Effector CD4-positive, alpha-beta T cell (primary cell): Measurements from ENCODE around the gene KRTAP9-2.
"Not testable (repeated sequence)": the region's sequence is repeated elsewhere in the genome, so short reads cannot be mapped to it uniquely, and the experiment has no call there.

Source experiments
- DNase-seq: peaks from one replicate; pipeline ENCODE4 v3.0.0-alpha.2; 2020

KRTAP9-2 gene

GRCh38 chr17:41237116-41237515 is 10.7 kb downstream of the KRTAP9-2 start:
- DNase-seq, result not testable (repeated sequence)

- not testable (repeated sequence) for DNase-seq
Observed at GRCh38 chr17:41237949-41238437, 11.5 kb downstream of the KRTAP9-2 start, which contains the start of gene KRTAP9-8. KRTAP9-8 (plus strand) TSS chr17:41237999; CDS start chr17:41238052, 53 bp downstream.

- not testable (repeated sequence) for DNase-seq
Observed at GRCh38 chr17:41246995-41247787, 20.7 kb downstream of the KRTAP9-2 start.

DNA sequence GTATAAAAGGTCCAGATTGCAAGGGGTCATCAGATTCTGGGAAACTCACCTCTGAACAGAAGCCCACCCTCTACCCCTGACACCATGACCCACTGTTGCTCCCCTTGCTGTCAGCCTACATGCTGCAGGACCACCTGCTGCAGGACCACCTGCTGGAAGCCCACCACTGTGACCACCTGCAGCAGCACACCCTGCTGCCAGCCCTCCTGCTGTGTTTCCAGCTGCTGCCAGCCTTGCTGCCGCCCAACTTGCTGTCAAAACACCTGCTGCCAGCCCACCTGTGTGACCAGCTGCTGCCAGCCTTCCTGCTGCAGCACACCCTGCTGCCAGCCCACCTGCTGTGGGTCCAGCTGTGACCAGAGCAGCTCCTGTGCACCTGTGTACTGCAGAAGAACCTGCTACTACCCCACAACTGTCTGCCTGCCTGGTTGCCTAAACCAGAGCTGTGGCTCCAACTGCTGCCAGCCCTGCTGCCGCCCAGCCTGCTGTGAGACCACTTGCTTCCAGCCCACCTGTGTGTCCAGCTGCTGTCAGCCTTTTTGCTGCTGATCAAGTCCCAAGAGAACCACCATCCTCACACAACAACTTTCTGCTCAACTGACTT is 23.3 kb downstream of the KRTAP9-2 start, which contains the start of gene KRTAP9-4:
TSS of gene KRTAP9-4 (plus strand) at position 51 of the 604 bp plus-strand sequence. CDS start at position 85, 34 bp downstream.
- not testable (repeated sequence) for DNase-seq

- no peak for DNase-seq
Observed at GRCh38 chr17:41251261-41251660, 24.8 kb downstream of the KRTAP9-2 start.

DNA sequence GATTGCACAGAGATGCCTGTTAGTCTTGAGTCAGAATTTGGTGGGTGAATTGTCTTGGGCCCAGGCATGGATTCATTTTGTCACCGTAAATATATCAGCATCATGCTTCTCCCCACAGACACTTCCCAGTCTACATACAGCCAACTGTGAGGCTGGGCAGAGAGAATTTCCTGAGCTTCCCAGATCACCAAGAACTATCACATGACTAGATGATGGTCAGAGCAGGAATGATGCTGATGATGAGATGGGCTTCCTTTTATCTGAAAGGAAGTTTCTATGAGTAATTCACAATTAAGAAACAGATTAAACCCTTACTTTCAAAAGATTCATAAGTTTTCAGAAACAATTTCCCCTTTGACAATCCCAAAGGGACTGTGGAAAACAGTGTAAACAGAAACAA is 28.4 kb downstream of the KRTAP9-2 start:
- no peak for DNase-seq

DNA sequence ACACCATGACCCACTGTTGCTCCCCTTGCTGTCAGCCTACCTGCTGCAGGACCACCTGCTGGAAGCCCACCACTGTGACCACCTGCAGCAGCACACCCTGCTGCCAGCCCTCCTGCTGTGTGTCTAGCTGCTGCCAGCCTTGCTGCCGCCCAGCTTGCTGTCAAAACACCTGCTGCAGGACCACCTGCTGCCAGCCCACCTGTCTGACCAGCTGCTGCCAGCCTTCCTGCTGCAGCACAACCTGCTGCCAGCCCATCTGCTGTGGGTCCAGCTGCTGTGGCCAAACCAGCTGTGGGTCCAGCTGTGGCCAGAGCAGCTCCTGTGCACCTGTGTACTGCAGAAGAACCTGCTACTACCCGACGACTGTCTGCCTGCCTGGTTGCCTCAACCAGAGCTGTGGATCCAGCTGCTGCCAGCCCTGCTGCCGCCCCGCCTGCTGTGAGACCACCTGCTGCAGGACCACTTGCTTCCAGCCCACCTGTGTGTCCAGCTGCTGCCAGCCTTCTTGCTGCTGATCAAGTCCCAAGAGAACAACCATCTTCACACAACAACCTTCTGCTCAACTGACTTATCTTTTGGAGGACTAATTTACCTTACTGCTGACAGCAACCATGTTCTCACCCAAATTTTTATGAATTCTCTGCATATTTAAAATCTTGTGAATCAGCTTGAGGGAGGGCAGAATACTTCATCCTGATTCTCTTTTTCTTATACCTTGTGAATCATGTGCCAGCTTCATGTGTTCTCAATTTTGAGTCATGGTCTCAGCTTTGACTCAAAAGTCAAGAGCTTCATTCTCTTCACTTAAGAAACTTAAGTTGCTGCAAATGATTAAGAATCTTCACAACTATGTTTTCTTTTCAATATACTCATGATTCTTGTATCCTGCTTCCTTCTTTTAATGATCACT is 29.2 kb downstream of the KRTAP9-2 start, which contains the start of gene KRTAP9-9:
TSS of gene KRTAP9-9 (plus strand) at position 4 of the 910 bp plus-strand sequence.
- DNase-seq, result not testable (repeated sequence)

- DNase-seq, result no peak
Observed at GRCh38 chr17:41256291-41256685, 29.8 kb downstream of the KRTAP9-2 start.

DNA sequence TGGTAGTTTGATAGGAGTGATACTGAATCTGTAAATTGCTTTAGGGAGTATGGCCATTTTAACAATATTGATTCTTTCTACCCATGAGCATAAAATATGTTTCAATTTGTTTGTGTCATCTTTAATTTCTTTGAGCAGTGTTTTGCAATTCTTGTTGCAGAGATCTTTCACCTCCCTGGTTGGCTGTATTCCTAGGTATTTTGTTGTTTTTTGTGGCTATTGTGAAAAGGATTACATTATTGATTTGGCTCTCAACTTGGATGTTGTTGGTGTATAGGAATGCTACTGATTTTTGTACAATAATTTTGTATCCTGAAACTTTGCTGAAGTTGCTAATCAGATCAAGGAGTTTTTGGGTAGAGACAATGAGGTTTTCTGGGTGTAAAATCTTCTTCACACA is 32.0 kb downstream of the KRTAP9-2 start:
- no peak for DNase-seq

- DNase-seq, result no peak
Observed at GRCh38 chr17:41263212-41263611, 36.8 kb downstream of the KRTAP9-2 start.

DNA sequence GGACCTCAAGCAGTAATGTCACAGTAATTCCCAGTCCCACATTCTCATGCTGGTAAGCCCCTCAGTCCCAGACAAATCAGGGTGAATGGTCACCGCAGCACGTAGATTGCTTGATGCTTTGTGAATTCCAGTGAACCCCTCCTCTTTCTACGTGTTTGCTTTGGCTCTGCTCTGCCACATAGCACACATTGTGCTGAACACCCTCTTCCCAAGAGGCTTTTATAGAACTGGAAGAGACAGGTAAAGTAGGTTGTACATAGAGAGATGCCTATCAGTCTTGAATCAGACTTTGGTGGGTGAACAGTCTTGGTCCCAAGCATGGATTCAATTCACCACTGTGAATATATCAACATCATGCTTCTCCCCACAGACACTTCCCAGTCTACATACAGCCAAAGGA is 38.2 kb downstream of the KRTAP9-2 start:
- DNase-seq, result no peak

GRCh38 chr17:41265078-41265477 is 38.6 kb downstream of the KRTAP9-2 start, which contains the start of gene KRTAP9-6:
KRTAP9-6 (plus strand) TSS chr17:41265378; CDS start chr17:41265378, 0 bp downstream.
- DNase-seq, result no peak

DNA sequence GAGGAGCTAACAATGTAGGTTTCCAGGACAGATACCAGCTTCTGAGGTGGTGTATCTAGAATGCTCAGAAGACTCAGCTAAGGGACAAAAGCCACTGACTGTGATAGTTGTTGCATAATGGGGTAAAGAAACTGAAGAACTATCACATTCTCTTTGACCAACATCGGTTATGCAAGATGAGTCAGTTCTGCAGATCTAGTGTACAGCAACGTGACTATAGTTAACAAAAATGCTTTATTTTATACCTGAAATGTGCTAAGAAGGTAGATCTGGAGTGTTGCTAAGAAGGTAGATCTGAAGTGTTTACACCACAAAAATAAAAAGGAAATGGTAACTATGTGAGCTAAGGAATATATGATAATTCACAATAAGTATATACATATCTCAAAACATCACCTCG is 41.3 kb downstream of the KRTAP9-2 start:
- DNase-seq, result no peak

DNA sequence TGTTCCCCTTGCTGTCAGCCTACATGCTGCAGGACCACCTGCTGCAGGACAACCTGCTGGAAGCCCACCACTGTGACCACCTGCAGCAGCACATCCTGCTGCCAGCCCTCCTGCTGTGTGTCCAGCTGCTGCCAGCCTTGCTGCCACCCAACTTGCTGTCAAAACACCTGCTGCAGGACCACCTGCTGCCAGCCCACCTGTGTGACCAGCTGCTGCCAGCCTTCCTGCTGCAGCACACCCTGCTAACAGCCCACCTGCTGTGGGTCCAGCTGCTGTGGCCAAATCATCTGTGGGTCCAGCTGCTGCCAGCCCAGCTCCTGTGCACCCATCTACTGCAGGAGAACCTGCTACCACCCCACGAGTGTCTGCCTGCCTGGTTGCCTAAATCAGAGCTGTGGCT is 44.9 kb downstream of the KRTAP9-2 start:
- DNase-seq, result not testable (repeated sequence)

DNA sequence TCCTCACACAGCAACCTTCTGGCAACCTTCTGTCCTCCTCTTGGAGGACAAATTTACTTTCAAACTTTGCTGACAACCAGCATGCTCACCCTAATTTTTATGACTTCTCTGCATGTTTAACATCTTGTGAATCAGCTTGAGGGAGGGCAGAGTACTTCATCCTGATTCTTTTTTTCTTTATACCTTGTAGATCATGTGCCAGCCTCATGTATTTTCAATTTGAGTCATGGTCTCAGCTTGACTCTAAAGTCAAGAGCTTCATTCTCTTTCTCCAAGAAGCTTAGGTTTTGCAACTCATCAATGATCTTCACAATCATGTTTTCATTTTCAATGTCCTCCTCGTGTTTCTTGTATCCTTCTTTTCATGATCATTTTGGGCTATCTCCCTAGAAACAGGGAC is 45.4 kb downstream of the KRTAP9-2 start:
- no peak for DNase-seq

DNA sequence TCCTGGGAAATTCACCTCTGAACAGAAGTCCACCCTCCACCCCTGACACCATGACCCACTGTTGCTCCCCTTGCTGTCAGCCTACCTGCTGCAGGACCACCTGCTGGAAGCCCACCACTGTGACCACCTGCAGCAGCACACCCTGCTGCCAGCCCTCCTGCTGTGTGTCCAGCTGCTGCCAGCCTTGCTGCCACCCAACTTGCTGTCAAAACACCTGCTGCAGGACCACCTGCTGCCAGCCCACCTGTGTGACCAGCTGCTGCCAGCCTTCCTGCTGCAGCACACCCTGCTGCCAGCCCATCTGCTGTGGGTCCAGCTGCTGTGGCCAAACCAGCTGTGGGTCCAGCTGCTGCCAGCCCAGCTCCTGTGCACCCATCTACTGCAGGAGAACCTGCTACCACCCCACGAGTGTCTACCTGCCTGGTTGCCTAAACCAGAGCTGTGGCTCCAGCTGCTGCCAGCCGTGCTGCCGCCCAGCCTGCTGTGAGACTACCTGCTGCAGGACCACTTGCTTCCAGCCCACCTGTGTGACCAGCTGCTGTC is 49.3 kb downstream of the KRTAP9-2 start, which contains the start of gene KRTAP9-7:
TSS of gene KRTAP9-7 (plus strand) at position 51 of the 543 bp plus-strand sequence. CDS start at position 51, 0 bp downstream.
- not testable (repeated sequence) for DNase-seq
